HG03571 (cell line): ENCODE results near the gene ASB11.
"Not testable (repeated sequence)": the region's sequence is repeated elsewhere in the genome, so short reads cannot be mapped to it uniquely, and the experiment has no call there.

ENCODE experiments used
- ATAC-seq: cut with Tn5 transposase; IDR thresholded peaks from one replicate; pipeline ENCODE4 v1.9.1; 2021; ENCODE audit not compliant: unreplicated experiment

The ASB11 gene

GRCh38 chrX:15310117-15310516, 5.3 kb downstream of the ASB11 start:
- ATAC-seq = no peak

DNA sequence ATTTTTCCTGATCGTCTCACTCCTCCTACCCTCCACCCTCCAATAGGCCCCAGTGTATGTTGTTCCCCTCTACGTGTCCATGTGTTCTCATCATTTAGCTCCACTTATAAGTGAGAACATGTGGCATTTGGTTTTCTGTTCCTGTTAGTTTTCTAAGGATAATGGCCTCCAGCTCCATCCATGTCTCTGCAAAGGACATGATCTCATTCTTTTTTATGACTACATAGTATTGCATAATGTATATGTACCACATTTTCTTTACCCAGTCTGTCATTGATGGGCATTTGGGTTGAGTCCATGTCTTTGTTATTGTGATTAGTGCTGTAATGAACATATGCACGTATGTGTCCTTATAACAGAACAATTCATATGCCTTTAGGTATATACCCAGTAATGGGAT, 9.5 kb downstream of the ASB11 start:
- not testable (repeated sequence) for ATAC-seq

DNA sequence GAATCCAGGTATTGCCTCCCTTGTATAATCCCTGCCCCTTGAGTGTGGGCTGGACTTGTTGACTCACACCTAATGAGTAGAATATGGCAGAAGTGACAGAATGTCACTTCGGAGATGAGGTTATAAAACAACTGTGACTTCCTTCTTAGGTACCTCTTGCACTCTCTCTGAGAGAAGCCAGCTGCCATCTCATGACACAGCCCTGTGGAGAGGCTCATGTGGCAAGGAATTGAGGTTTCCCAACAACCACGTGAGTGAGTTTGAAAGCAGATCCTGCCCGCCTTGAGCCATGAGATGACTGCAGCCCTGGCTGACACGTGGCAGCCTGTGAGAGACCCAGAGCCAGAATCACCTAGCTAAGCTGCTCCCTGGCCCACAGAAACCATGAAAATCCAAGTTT, 13.5 kb downstream of the ASB11 start:
- no peak for ATAC-seq

GRCh38 chrX:15299941-15300851, 15.2 kb downstream of the ASB11 start:
- no peak for ATAC-seq

- ATAC-seq = no peak
Measured at GRCh38 chrX:15298780-15299179, 16.7 kb downstream of the ASB11 start.

GRCh38 chrX:15298201-15298600, 17.2 kb downstream of the ASB11 start:
- no peak for ATAC-seq

DNA sequence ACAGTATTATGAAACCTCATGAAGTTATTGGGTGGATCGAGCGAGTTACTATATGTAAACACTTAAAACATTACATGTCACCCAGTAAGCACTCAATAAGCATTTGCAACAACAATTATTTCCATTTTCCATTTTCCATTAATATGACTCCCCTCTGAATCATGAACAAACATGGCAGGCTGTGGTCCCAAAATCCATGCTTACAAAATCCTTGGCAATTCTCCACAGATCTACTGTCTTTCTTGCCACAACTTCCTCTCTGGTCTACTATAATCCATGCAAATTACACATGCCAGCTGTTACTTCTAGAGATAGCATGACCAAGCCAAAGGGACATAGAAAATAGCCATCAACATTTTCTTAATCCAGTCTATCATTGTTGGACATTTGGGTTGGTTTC, 22.0 kb downstream of the ASB11 start:
- ATAC-seq = no peak

DNA sequence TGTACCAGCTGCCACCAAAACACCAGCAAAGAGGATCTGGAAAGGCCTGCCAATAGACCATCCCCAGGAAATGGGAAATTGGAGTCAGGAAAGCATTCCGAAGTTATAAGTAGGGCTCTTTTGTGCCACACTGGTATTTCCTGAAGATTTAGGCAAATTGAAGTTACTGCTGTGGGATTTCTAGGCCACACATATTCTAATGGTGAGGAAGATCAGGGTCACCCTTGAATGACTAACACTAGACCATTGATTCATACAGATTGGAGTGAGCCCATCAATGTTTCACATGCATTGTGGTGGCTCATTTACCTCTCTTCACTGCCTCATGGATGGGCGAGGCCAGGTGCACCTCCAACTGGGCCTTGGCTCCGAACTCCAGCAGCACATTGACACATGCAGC, 22.6 kb downstream of the ASB11 start:
- no peak for ATAC-seq

DNA sequence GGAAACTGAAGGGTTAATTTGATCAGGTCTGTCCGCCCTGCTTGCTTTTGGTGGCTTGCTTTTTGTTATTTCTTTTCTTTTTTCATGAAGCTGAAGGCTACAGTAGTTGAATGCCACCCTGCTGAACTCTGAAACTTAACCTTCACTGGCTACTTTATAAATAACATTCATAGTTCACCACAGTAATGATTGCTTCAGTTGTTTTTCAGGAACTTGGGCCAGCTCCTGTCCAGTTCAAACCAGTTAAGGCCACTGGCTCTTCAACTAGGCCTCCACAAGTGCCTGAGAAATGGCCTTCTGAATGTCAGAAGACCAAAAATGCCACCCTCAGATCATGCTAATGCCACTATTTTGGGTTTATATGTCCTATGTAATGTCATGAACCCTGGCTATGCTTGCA, 37.8 kb downstream of the ASB11 start:
- ATAC-seq = no peak

GRCh38 chrX:15274946-15275345, 40.5 kb downstream of the ASB11 start:
- ATAC-seq = no peak

DNA sequence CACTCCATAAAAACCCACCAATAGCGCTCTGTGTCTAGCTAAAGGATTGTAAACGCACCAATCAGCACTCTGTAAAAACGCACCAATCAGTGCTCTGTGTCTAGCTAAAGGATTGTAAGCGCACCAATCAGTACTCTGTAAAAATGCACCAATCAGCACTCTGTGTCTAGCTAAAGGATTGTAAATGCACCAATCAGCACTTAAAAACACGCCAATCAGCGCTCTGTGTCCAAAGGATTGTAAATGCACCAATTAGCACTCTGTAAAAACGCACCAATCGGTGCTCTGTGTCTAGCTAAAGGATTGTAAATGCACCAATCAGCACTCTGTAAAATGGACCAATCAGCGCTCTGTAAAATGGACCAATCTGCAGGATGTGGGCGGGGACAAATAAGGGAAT, 42.2 kb downstream of the ASB11 start:
- ATAC-seq = not testable (repeated sequence)

- ATAC-seq = no peak
Measured at GRCh38 chrX:15271757-15272156, 43.7 kb downstream of the ASB11 start.

DNA sequence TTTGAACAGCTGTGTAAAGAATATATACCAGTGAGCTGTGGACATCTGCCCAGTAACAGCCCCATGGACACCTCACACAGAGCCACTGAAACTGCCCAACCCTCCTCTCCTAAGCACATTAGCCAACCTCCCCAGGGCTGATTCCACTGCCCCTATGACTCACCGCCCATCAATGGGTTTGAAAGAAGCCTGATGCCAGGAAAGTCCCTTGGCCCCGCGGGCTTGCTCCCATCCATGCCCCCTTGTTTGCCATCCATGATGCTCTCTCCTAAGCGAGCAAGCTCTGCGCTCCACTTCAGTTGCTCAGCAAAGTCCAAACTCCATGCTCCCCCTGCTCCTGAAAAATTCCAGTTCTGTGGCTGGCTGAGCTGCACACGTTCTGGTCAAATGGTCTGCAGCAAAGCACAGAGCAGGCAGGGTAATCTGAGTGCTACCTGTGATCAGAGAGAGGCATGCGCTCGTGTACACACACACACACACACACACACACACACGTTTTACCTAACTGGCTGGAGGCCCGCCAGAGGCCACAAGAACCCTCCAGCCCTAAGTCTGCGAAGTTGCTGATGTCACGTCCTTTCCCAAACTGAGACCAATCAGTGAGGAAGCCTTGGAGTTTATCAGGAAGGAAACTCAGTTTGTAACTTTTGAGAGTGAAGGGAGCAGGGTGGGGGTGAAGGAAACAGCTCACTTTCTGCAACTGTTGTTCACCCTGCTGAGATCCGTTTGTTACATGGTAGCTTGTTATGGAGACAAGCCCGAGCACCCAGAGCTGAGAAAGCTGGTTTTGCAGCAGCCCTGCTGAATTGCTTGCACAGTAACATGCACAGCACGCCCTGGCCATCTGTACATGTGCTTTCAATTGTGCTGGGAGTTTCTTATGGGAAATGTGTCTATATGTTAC, 45.6 kb downstream of the ASB11 start, which contains the start of gene ASB9:
Gene ASB9 (minus strand): TSS at position 466 of the 904 bp plus-strand sequence. CDS start 209 bp downstream, at position 257.
- ATAC-seq = no peak

DNA sequence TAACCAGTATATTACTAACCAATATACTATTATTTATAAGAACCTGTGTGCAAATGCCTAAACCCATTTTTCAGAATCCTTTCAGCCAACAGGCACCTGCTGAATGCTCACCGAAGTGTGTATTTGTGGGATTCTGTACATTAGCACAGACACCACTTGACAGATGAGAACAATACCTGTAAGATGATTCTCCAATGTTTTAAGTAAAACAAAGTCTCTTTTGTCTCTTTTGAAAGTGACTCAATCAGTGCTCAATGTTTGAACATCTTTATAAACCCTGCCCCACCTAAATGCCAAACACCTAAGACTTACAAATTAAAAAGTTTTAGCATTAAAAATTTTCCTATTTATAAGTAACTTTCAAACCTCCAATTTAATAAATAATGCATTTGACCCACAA, 46.3 kb downstream of the ASB11 start:
- no peak for ATAC-seq

DNA sequence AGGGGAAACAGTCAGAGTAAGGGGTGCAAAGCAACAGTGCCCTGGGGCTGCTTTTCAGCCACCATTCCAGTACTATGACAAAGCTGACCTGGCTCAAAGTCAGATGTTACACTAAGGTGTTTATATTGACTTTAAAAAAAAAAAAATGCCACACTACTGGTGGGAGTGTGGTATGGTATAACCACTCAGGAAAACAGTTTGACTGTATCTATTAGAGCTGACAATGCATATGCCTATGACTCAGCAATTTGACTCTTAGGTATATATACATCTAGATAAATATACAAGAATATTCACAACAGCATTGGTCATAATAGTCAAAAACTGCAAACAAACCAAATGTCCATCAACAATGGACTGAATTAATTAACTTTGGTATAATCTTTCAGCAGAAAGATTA, 60.6 kb downstream of the ASB11 start:
- no peak for ATAC-seq

- ATAC-seq = no peak
Measured at GRCh38 chrX:15245896-15246295, 69.5 kb downstream of the ASB11 start.

DNA sequence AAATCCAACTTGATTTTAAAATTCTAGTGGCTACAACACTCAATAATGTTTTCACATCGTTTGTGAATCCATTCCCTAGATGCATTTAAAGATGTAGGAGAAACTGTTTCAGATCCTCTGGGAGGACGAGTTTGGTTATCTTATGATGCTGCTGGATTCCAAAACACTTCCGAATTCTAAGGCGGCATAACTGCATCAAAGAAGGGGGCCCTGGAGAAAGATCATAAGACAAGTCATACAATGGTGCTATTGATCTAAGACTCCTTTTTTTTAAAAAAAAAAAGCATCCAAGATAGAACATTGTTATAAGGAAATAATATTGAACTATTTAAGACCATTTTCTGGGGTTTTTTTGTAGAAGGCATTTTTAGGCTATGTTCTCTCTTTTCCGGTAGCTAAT, 71.0 kb downstream of the ASB11 start:
- ATAC-seq = no peak

GRCh38 chrX:15242899-15243555, 72.4 kb downstream of the ASB11 start:
- no peak for ATAC-seq

- no peak for ATAC-seq
Measured at GRCh38 chrX:15241301-15241700, 74.1 kb downstream of the ASB11 start.

DNA sequence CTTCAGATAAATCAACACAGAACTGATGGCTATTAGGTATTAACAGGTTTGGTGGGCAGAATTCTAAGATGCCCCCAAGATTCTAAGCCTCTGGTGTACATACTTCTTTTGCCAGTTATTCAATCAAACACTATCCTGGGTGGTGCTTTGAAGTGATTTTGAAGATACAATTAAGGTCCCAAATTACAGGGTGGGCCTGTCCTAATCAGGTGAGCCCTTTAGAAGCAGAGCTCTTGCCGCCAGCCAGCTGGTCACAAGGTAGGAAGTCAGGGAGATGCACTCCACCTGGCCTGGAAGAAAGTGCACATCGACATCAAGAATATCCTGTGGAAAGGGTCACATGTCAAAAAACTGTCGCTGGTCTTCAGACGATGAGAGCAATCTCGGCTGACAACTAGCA, 75.0 kb downstream of the ASB11 start:
- ATAC-seq = no peak

DNA sequence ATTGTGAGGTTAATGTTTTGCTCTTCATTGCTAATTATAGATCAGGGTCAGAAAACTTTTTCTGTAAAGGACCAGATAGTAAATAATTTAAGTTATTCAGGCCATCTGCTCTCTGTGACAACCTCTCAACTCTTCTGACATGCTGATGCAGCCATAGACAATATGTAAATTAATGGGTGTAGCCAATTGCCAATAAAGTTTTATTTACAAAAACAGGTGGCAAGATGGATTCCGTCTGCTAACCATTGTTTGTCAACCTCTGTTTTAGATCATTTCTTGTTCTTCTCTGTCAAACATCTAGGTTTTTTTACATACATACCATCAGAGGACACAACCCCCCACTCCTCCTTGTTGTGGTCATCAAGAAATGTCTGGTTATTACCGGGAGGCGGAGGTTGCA, 79.3 kb downstream of the ASB11 start:
- ATAC-seq = no peak
